OCI-LY3 (cell line): Measurements from ENCODE around the gene ANLN.
"Not testable (repeated sequence)": the region's sequence is repeated elsewhere in the genome, so short reads cannot be mapped to it uniquely, and the experiment has no call there.

Experiments
- CTCF ChIP-seq: fragments of 200-600, 300-600 bp; sonication (generic); IDR thresholded peaks from 2 replicates; pipeline ENCODE4 v1.5.1; 2014; ENCODE audit warnings: antibody characterized with exemption, low read length, low read depth
- EZH2phosphoT487 ChIP-seq: fragments of 200-600 bp; shearing (Covaris generic); IDR thresholded peaks from 2 replicates; pipeline ENCODE4 v1.6.1; 2018; ENCODE audit warnings: antibody characterized with exemption, mixed run types, low read depth

GRCh38 chr7:36497176-36497575 lies 107.5 kb downstream of the ANLN start:
- not testable (repeated sequence) for TF ChIP-seq CTCF, EZH2phosphoT487
